H9 (cell line): ENCODE measurements around the gene CHIT1. TPM values are rescaled to one million over a fixed set of nuclear protein-coding genes. Genes with fewer than 3 reads are reported as not detected.

Experiments
- DNase-seq: peaks from one replicate; pipeline ENCODE4 v3.0.0-alpha.2; 2017
- H2AFZ ChIP-seq: one replicate; pipeline ENCODE4 v1.6.1; 2013; ENCODE audit warnings: mild to moderate bottlenecking, low read length, control low read depth, moderate library complexity
- H2AK5ac ChIP-seq: 2 replicates; pipeline ENCODE4 v1.6.1; 2013; ENCODE audit warnings: low read length, control low read depth, mixed read lengths; ENCODE audit not compliant: insufficient read length
- H2BK120ac ChIP-seq: one replicate; pipeline ENCODE4 v1.6.1; 2013; ENCODE audit warnings: low read depth, mild to moderate bottlenecking, low read length, control low read depth, inconsistent platforms; ENCODE audit not compliant: poor library complexity, severe bottlenecking
- H2BK12ac ChIP-seq: 2 replicates; pipeline ENCODE4 v1.6.1; 2013; ENCODE audit warnings: low read length, control low read depth, mixed read lengths, low read depth; ENCODE audit not compliant: insufficient read length
- H2BK15ac ChIP-seq: 2 replicates; pipeline ENCODE4 v1.6.1; 2013; ENCODE audit warnings: low read depth, low read length, control low read depth
- H2BK20ac ChIP-seq: one replicate; pipeline ENCODE4 v1.6.1; 2013; ENCODE audit warnings: low read depth, mild to moderate bottlenecking, low read length, control low read depth, inconsistent platforms; ENCODE audit not compliant: poor library complexity, severe bottlenecking
- H2BK5ac ChIP-seq: 2 replicates; pipeline ENCODE4 v1.6.1; 2013; ENCODE audit warnings: low read length, control low read depth, mixed read lengths; ENCODE audit not compliant: insufficient read length
- H3K14ac ChIP-seq: 2 replicates; pipeline ENCODE4 v1.6.1; 2013; ENCODE audit warnings: low read length, control low read depth; ENCODE audit not compliant: insufficient read depth
- H3K18ac ChIP-seq: 2 replicates; pipeline ENCODE4 v1.6.1; 2013; ENCODE audit warnings: low read depth, mild to moderate bottlenecking, mixed read lengths, low read length, control low read depth; ENCODE audit not compliant: insufficient read length
- H3K23ac ChIP-seq: 2 replicates; pipeline ENCODE4 v1.6.1; 2013; ENCODE audit warnings: low read length, control low read depth, mixed read lengths, low read depth; ENCODE audit not compliant: insufficient read length
- H3K23me2 ChIP-seq: 2 replicates; pipeline ENCODE4 v1.6.1; 2013; ENCODE audit warnings: low read depth, mild to moderate bottlenecking, mixed read lengths, low read length, control low read depth; ENCODE audit not compliant: insufficient read length, poor library complexity, severe bottlenecking
- H3K27ac ChIP-seq: 2 replicates; pipeline ENCODE4 v1.5.1; 2013; ENCODE audit warnings: low read length, control low read depth, mixed read lengths, low read depth; ENCODE audit not compliant: insufficient read length
- H3K27me3 ChIP-seq: 2 replicates; pipeline ENCODE4 v1.6.1; 2013; ENCODE audit warnings: low read length, control low read depth, inconsistent platforms; ENCODE audit not compliant: insufficient read depth
- H3K4ac ChIP-seq: 2 replicates; pipeline ENCODE4 v1.6.1; 2013; ENCODE audit warnings: low read depth, mild to moderate bottlenecking, control low read depth, inconsistent platforms, low read length, moderate library complexity
- H3K4me1 ChIP-seq: 2 replicates; pipeline ENCODE4 v1.6.1; 2013; ENCODE audit warnings: low read length, control low read depth, inconsistent platforms; ENCODE audit not compliant: insufficient read depth
- H3K4me2 ChIP-seq: 2 replicates; pipeline ENCODE4 v1.6.1; 2013; ENCODE audit warnings: low read length, control low read depth, mixed read lengths; ENCODE audit not compliant: insufficient read length, insufficient read depth
- H3K56ac ChIP-seq: 2 replicates; pipeline ENCODE4 v1.6.1; 2013; ENCODE audit warnings: low read depth, mild to moderate bottlenecking, mixed read lengths, low read length, control low read depth; ENCODE audit not compliant: insufficient read length
- H3K79me1 ChIP-seq: 2 replicates; pipeline ENCODE4 v1.6.1; 2013; ENCODE audit warnings: low read depth, mild to moderate bottlenecking, moderate library complexity, low read length, control low read depth, inconsistent platforms; ENCODE audit not compliant: insufficient read depth, poor library complexity, severe bottlenecking
- H3K79me2 ChIP-seq: 2 replicates; pipeline ENCODE4 v1.6.1; 2013; ENCODE audit warnings: low read length, control low read depth, inconsistent platforms; ENCODE audit not compliant: insufficient read depth
- H3K9ac ChIP-seq: 2 replicates; pipeline ENCODE4 v1.6.1; 2013; ENCODE audit warnings: low read length, control low read depth, mixed read lengths; ENCODE audit not compliant: insufficient read length; ENCODE audit errors: extremely low read depth
- H3K9me3 ChIP-seq: one replicate; pipeline ENCODE4 v1.6.1; 2013; ENCODE audit warnings: low read depth, low read length, inconsistent platforms; ENCODE audit not compliant: control insufficient read depth
- H3T11ph ChIP-seq: one replicate; pipeline ENCODE4 v1.6.1; 2013; ENCODE audit warnings: mild to moderate bottlenecking, low read length, control low read depth, inconsistent platforms
- H4K20me1 ChIP-seq: one replicate; pipeline ENCODE4 v1.6.1; 2013; ENCODE audit not compliant: control insufficient read depth, insufficient read length, insufficient read depth
- H4K5ac ChIP-seq: 2 replicates; pipeline ENCODE4 v1.6.1; 2013; ENCODE audit warnings: low read depth, mild to moderate bottlenecking, mixed read lengths, low read length, control low read depth; ENCODE audit not compliant: insufficient read length
- H4K8ac ChIP-seq: replicated peaks from 2 replicates; pipeline ENCODE4 v1.6.1; 2013; ENCODE audit warnings: low read length, control low read depth, mixed read lengths, low read depth; ENCODE audit not compliant: insufficient read length
- H4K91ac ChIP-seq: 2 replicates; pipeline ENCODE4 v1.6.1; 2013; ENCODE audit warnings: low read depth, mild to moderate bottlenecking, moderate library complexity, mixed read lengths, low read length, control low read depth; ENCODE audit not compliant: insufficient read length
- H3K27ac Mint-ChIP-seq, 3 experiments: 2 replicates in 2 of 3; 3 replicates in 1 of 3; pipeline ENCODE4 v1.8.0; 2020 to 2021; ENCODE audit warnings: mixed read lengths in 3 of 3, mild to moderate bottlenecking in 1 of 3, moderate library complexity in 1 of 3
- H3K27me3 Mint-ChIP-seq: 2 replicates; pipeline ENCODE4 v1.8.0; 2021; ENCODE audit warnings: low read depth, mild to moderate bottlenecking, moderate library complexity, mixed read lengths
- H3K36me3 Mint-ChIP-seq, 3 experiments: 2 replicates in 2 of 3; 3 replicates in 1 of 3; pipeline ENCODE4 v1.8.0; 2020 to 2021; ENCODE audit warnings: low read depth in 3 of 3, mixed read lengths in 3 of 3; ENCODE audit not compliant: insufficient read depth in 1 of 3
- H3K4me1 Mint-ChIP-seq, 2 experiments: 2 replicates each; pipeline ENCODE4 v1.8.0; 2020; ENCODE audit warnings: mixed read lengths in 2 of 2
- H3K4me3 Mint-ChIP-seq, 2 experiments: 2 replicates in 1 of 2; 3 replicates in 1 of 2; pipeline ENCODE4 v1.8.0; 2020 to 2021; ENCODE audit warnings: mild to moderate bottlenecking in 2 of 2, mixed read lengths in 2 of 2, moderate library complexity in 1 of 2
- H3K9me3 Mint-ChIP-seq, 2 experiments: 2 replicates in 1 of 2; 3 replicates in 1 of 2; pipeline ENCODE4 v1.8.0; 2020; ENCODE audit warnings: mild to moderate bottlenecking in 2 of 2, mixed read lengths in 2 of 2, moderate library complexity in 1 of 2
- CTCF ChIP-seq: fragments of 200-600 bp; sonication (generic); conservative IDR thresholded peaks from 3 replicates; pipeline ENCODE4 v1.8.0; 2021; ENCODE audit warnings: antibody characterized with exemption, mild to moderate bottlenecking
- WGBS: extraction: QIAGEN DNeasy Blood & Tissue Kit; methylation state at CpG from one replicate; pipeline ENCODE4 v1.1.7; 2013; ENCODE audit warnings: missing lambda C conversion rate, low lambda C conversion rate, mixed read lengths; ENCODE audit not compliant: insufficient read length; ENCODE audit errors: extremely low coverage; 5-methylcytosine and 5-hydroxymethylcytosine counted together
- total RNA-seq: library from RNA; stranded (reverse); gene quantifications from 2 replicates; pipeline ENCODE4 v1.2.1, GENCODE V29; 2021

The CHIT1 gene
- total RNA-seq, 1 experiment from 2014 or later: not detected

- Histone ChIP-seq H2BK20ac (no peak overlapping the region), H3K27ac (no peak overlapping the region), H2BK120ac (no peak overlapping the region), H4K91ac (no peak overlapping the region), H2AK5ac (no peak overlapping the region), H2BK12ac (no peak overlapping the region), H3K23ac (no peak overlapping the region), H3K4me2 (no peak overlapping the region), H4K8ac (no peak overlapping the region), H3K27me3 (no peaks in the 10 kb centered on the region), H3T11ph (no peak overlapping the region), H3K4me1 (no peaks in the 10 kb centered on the region), H3K79me1 (no peaks in the 10 kb centered on the region), H2AFZ (no peak overlapping the region), H2BK5ac (no peak overlapping the region), H3K4ac (no peak overlapping the region), H3K9me3 (no peaks in the 10 kb centered on the region), H3K79me2 (no peaks in the 10 kb centered on the region), H2BK15ac (no peak overlapping the region), H3K9ac (no peak overlapping the region), H3K14ac (no peak overlapping the region; the same call in 1 of the 2 replicates), H3K18ac (no peak overlapping the region), H3K56ac (no peak overlapping the region), H4K5ac (no peak overlapping the region), H4K20me1 (no peaks in the 10 kb centered on the region), H3K23me2 (no peaks in the 10 kb centered on the region)
- WGBS: no CpG with 5 or more reads among the region's 5 CpGs
- peaks cover 9 to 11% of the 10 kb centered on the region in 2 experiments for H3K4me1 Mint-ChIP-seq
- no peak for TF ChIP-seq CTCF
- DNase-seq: no peak
- peaks cover 10% of the 10 kb centered on the region for H3K27me3 Mint-ChIP-seq
- H3K36me3 Mint-ChIP-seq: no peaks in the 10 kb centered on the region
- H3K9me3 Mint-ChIP-seq: no peaks in the 10 kb centered on the region
- no peak overlapping the region for H3K4me3 Mint-ChIP-seq
- H3K27ac Mint-ChIP-seq: peak overlapping the region in 1 of 3 experiments; percentile 18; a peak in 1 of 7 replicates
Measured at GRCh38 chr1:203167913-203168200, 61.6 kb downstream of the CHIT1 start.
